HEK293 (cell line): ENCODE results near the gene CYB5R4.

ENCODE experiments used
- CTCF ChIA-PET: fragments of 350-600 bp; formaldehyde crosslinking; extraction: SDS; loops from one replicate; lab custom pipeline; 2021; ENCODE audit warnings: antibody characterized with exemption; lab: Yijun Ruan, JAX
- POLR2A ChIA-PET: fragments of 300-600 bp; formaldehyde crosslinking; extraction: SDS; loops from one replicate; lab custom pipeline; 2020; ENCODE audit warnings: antibody characterized with exemption, inconsistent platforms; lab: Yijun Ruan, JAX
- H3K27ac ChIP-seq: fragments of 200-500 bp; sonication (Bioruptor generic); 2 replicates; pipeline ENCODE4 v1.5.1; 2014; ENCODE audit warnings: low read depth, low read length, control low read depth, inconsistent platforms; ENCODE audit errors: extremely low read depth
- H3K36me3 ChIP-seq, 2 experiments: fragments of 200-500 bp in 1 of 2; sonication (Bioruptor generic) in 1 of 2; 1 replicate in 1 of 2; 2 replicates in 1 of 2; pipeline ENCODE4 v1.5.1; 2014 to 2017; ENCODE audit warnings: inconsistent platforms in 2 of 2, low read length in 2 of 2; ENCODE audit not compliant: control insufficient read depth in 2 of 2, insufficient read depth in 1 of 2
- H3K4me1 ChIP-seq: fragments of 200-500 bp; sonication (Bioruptor generic); 2 replicates; pipeline ENCODE4 v1.5.1; 2014; ENCODE audit warnings: mild to moderate bottlenecking, low read length, inconsistent platforms; ENCODE audit not compliant: control insufficient read depth, insufficient read depth
- H3K4me3 ChIP-seq: 2 replicates; pipeline ENCODE4 v1.5.1; 2011; ENCODE audit warnings: low read depth, mild to moderate bottlenecking, control low read depth, low read length, moderate library complexity
- H3K9me3 ChIP-seq: fragments of 200-500 bp; sonication (Bioruptor generic); 2 replicates; pipeline ENCODE4 v1.5.1; 2014; ENCODE audit warnings: low read depth, low read length, inconsistent platforms; ENCODE audit not compliant: control insufficient read depth, insufficient read depth
- BCL11B ChIP-seq: fragments of 450-650 bp; formaldehyde crosslinking; IDR thresholded peaks from 2 replicates; pipeline ENCODE4 v1.5.1; 2016; ENCODE audit warnings: low read depth, missing biosample characterization, missing genetic modification characterization
- EGR2 ChIP-seq: fragments of 450-650 bp; formaldehyde crosslinking; IDR thresholded peaks from 2 replicates; pipeline ENCODE4 v1.5.1; 2016; ENCODE audit warnings: low read depth, missing biosample characterization, missing genetic modification characterization
- ELK4 ChIP-seq: IDR thresholded peaks from 2 replicates; pipeline ENCODE4 v1.6.1; 2011; ENCODE audit warnings: mild to moderate bottlenecking, low read depth, low read length, borderline replicate concordance
- MEIS1 ChIP-seq: sonication (generic); formaldehyde crosslinking; IDR thresholded peaks from 2 replicates; pipeline ENCODE4 v1.8.1; 2022; ENCODE audit warnings: missing genetic modification reagents, mild to moderate bottlenecking, borderline replicate concordance
- PATZ1 ChIP-seq: fragments of 450-650 bp; formaldehyde crosslinking; IDR thresholded peaks from 2 replicates; pipeline ENCODE4 v1.5.1; 2016; ENCODE audit warnings: missing biosample characterization, missing genetic modification characterization
- PRDM10 ChIP-seq: fragments of 450-650 bp; formaldehyde crosslinking; IDR thresholded peaks from 2 replicates; pipeline ENCODE4 v1.5.1; 2016; ENCODE audit warnings: missing biosample characterization, missing genetic modification characterization
- ZBTB8A ChIP-seq: fragments of 450-650 bp; formaldehyde crosslinking; IDR thresholded peaks from 2 replicates; pipeline ENCODE4 v1.5.1; 2016; ENCODE audit warnings: missing biosample characterization, missing genetic modification characterization
- ZFHX2 ChIP-seq: fragments of 450-650 bp; formaldehyde crosslinking; conservative IDR thresholded peaks from 2 replicates; pipeline ENCODE4 v1.5.1; 2016; ENCODE audit warnings: missing biosample characterization, missing genetic modification characterization
- ZIC2 ChIP-seq: fragments of 450-650 bp; formaldehyde crosslinking; IDR thresholded peaks from 2 replicates; pipeline ENCODE4 v1.5.1; 2016; ENCODE audit warnings: missing biosample characterization, missing genetic modification characterization
- ZNF169 ChIP-seq: fragments of 450-650 bp; formaldehyde crosslinking; IDR thresholded peaks from 2 replicates; pipeline ENCODE4 v1.5.1; 2016; ENCODE audit warnings: missing biosample characterization, missing genetic modification characterization
- ZNF175 ChIP-seq: fragments of 450-650 bp; formaldehyde crosslinking; IDR thresholded peaks from 2 replicates; pipeline ENCODE4 v1.5.1; 2016; ENCODE audit warnings: missing biosample characterization, missing genetic modification characterization
- ZNF24 ChIP-seq: fragments of 450-650 bp; formaldehyde crosslinking; IDR thresholded peaks from 2 replicates; pipeline ENCODE4 v1.5.1; 2016; ENCODE audit warnings: missing biosample characterization, missing genetic modification characterization
- ZNF26 ChIP-seq: fragments of 450-650 bp; formaldehyde crosslinking; IDR thresholded peaks from 2 replicates; pipeline ENCODE4 v1.5.1; 2016; ENCODE audit warnings: missing biosample characterization, missing genetic modification characterization
- ZNF280C ChIP-seq: fragments of 450-650 bp; formaldehyde crosslinking; IDR thresholded peaks from 2 replicates; pipeline ENCODE4 v1.5.1; 2016; ENCODE audit warnings: missing biosample characterization, missing genetic modification characterization
- ZNF37A ChIP-seq: fragments of 450-650 bp; IDR thresholded peaks from 2 replicates; pipeline ENCODE4 v1.5.1; 2018; ENCODE audit warnings: missing biosample characterization, missing genetic modification characterization
- ZNF518A ChIP-seq: fragments of 450-650 bp; formaldehyde crosslinking; conservative IDR thresholded peaks from 2 replicates; pipeline ENCODE4 v1.5.1; 2016; ENCODE audit warnings: low read depth, missing biosample characterization, missing genetic modification characterization
- ZNF558 ChIP-seq: fragments of 450-650 bp; formaldehyde crosslinking; IDR thresholded peaks from 2 replicates; pipeline ENCODE4 v1.5.1; 2016; ENCODE audit warnings: missing biosample characterization, missing genetic modification characterization
- ZNF610 ChIP-seq: fragments of 450-650 bp; formaldehyde crosslinking; IDR thresholded peaks from 2 replicates; pipeline ENCODE4 v1.5.1; 2016; ENCODE audit warnings: missing biosample characterization, missing genetic modification characterization, borderline replicate concordance
- ZNF701 ChIP-seq: fragments of 450-650 bp; formaldehyde crosslinking; IDR thresholded peaks from 2 replicates; pipeline ENCODE4 v1.5.1; 2016; ENCODE audit warnings: missing biosample characterization, missing genetic modification characterization
- ZNF837 ChIP-seq: fragments of 450-650 bp; formaldehyde crosslinking; IDR thresholded peaks from 2 replicates; pipeline ENCODE4 v1.5.1; 2016; ENCODE audit warnings: missing biosample characterization, missing genetic modification characterization

Gene CYB5R4

GRCh38 chr6:83824388-83824801, 35.1 kb upstream of the CYB5R4 start (continued):
- TF ChIP-seq ZNF518A (tag by site-specific recombination) = 0 out of 2 replicates have a peak, but pooled peaks have one; percentile 16
- no peak for TF ChIP-seq ZNF169 (tag by site-specific recombination)
- TF ChIP-seq PRDM10 (tag by site-specific recombination) = no peak
- TF ChIP-seq MEIS1 (CRISPR knock-in tag) = no peak
- TF ChIP-seq ZNF24 (tag by site-specific recombination) = peak; percentile 23; the same call in 1 of the 2 replicates
- TF ChIP-seq ZNF280C (tag by site-specific recombination) = no peak

- no peak overlapping the region for H3K27ac ChIP-seq
- H3K9me3 ChIP-seq = no peaks in the 10 kb centered on the region
- POLR2A ChIA-PET = interaction anchor here (0.7 kb wide), 1 partner anchor 192 kb away, joined by 3 read pairs; no protein-coding TSS in a partner anchor
- no peak overlapping the region for H3K4me3 ChIP-seq
- TF ChIP-seq ZNF175 (tag by site-specific recombination) (no peak), EGR2 (no peak), ZNF701 (tag by site-specific recombination) (no peak), ZNF24 (tag by site-specific recombination) (no peak), ZNF37A (tag by site-specific recombination) (no peak), ZNF558 (tag by site-specific recombination) (no peak), ZNF837 (tag by site-specific recombination) (no peak), ELK4 (no peak), BCL11B (tag by site-specific recombination) (no peak), ZFHX2 (no peak), ZNF610 (tag by site-specific recombination) (no peak), ZIC2 (tag by site-specific recombination) (no peak), PATZ1 (tag by site-specific recombination) (no peak), ZBTB8A (no peak), ZNF26 (no peak)
- TF ChIP-seq, all 188 proteins: peak for 0
- Histone ChIP-seq H3K36me3 (no peaks in the 10 kb centered on the region), H3K4me1 (peaks cover 4% of the 10 kb centered on the region; the same call in 1 of the 2 replicates)
- CTCF ChIA-PET = interaction anchor here (0.6 kb wide), 1 partner anchor 35 kb away, joined by 4 read pairs; no protein-coding TSS in a partner anchor
These were observed 34.7 kb upstream of the CYB5R4 start for GRCh38 chr6:83824831-83825230.
